Liver (tissue), 9 donors: Measurements from ENCODE around the gene WBP1. TPM values are rescaled to one million over a fixed set of nuclear protein-coding genes. Genes with fewer than 3 reads are reported as not detected.

Experiments used
- DNase-seq: peaks from one replicate; pipeline ENCODE4 v3.0.0-alpha.2; 2017; ENCODE audit warnings: low spot score
- H3K27ac ChIP-seq, 2 donors: one replicate each; pipeline ENCODE4 v1.7.0; 2013; ENCODE audit warnings: inconsistent platforms in 2 of 2, low read length in 2 of 2, control low read depth in 1 of 2, low read depth in 1 of 2, mild to moderate bottlenecking in 1 of 2
- H3K27me3 ChIP-seq, 4 donors: one replicate each; pipeline versions ENCODE4 v1.6.1 to v1.7.0; 2013; ENCODE audit warnings: low read length in 3 of 4, inconsistent platforms in 1 of 4, mild to moderate bottlenecking in 1 of 4, moderate library complexity in 1 of 4; ENCODE audit not compliant: control insufficient read depth in 4 of 4, insufficient read depth in 4 of 4
- H3K36me3 ChIP-seq, 4 donors: one replicate each; pipeline versions ENCODE4 v1.6.1 to v1.7.0; 2013; ENCODE audit warnings: low read length in 3 of 4, mild to moderate bottlenecking in 3 of 4, low read depth in 1 of 4, moderate library complexity in 1 of 4; ENCODE audit not compliant: control insufficient read depth in 4 of 4, insufficient read depth in 3 of 4
- H3K4me1 ChIP-seq, 4 donors: one replicate each; pipeline versions ENCODE4 v1.6.1 to v1.7.0; 2013; ENCODE audit warnings: low read length in 3 of 4, mild to moderate bottlenecking in 3 of 4, moderate library complexity in 1 of 4; ENCODE audit not compliant: control insufficient read depth in 4 of 4, insufficient read depth in 4 of 4
- H3K4me3 ChIP-seq, 3 donors: one replicate each; pipeline versions ENCODE4 v1.6.1 to v1.7.0; 2013; ENCODE audit warnings: low read length in 3 of 3, control low read depth in 1 of 3, low read depth in 1 of 3, mild to moderate bottlenecking in 1 of 3
- H3K9ac ChIP-seq, 2 donors: one replicate each; pipeline ENCODE4 v1.7.0; 2013; ENCODE audit warnings: low read length in 2 of 2, mild to moderate bottlenecking in 2 of 2, moderate library complexity in 2 of 2, control low read depth in 1 of 2, low read depth in 1 of 2
- H3K9me3 ChIP-seq, 4 donors: one replicate each; pipeline versions ENCODE4 v1.6.1 to v1.7.0; 2013; ENCODE audit warnings: low read length in 3 of 4; ENCODE audit not compliant: control insufficient read depth in 4 of 4
- EGR1 ChIP-seq, 2 donors: IDR thresholded peaks; 2 replicates each; pipeline ENCODE4 v1.6.1; 2016 to 2018; ENCODE audit warnings: antibody characterized with exemption in 2 of 2, low read depth in 2 of 2
- FOXA1 ChIP-seq: IDR thresholded peaks from 2 replicates; pipeline ENCODE4 v1.6.1; 2016; ENCODE audit warnings: antibody characterized with exemption
- FOXA2 ChIP-seq: IDR thresholded peaks from 2 replicates; pipeline ENCODE4 v1.6.1; 2016; ENCODE audit warnings: antibody characterized with exemption
- GABPA ChIP-seq, 2 donors: IDR thresholded peaks in 1 of 2; conservative IDR thresholded peaks in 1 of 2; 2 replicates each; pipeline ENCODE4 v1.6.1; 2016; ENCODE audit warnings: antibody characterized with exemption in 2 of 2, mild to moderate bottlenecking in 1 of 2, moderate library complexity in 1 of 2
- HNF4A ChIP-seq, 2 donors: conservative IDR thresholded peaks; 2 replicates each; pipeline ENCODE4 v1.6.1; 2016; ENCODE audit warnings: antibody characterized with exemption in 2 of 2, mild to moderate bottlenecking in 2 of 2
- JUND ChIP-seq, 2 donors: IDR thresholded peaks; 2 replicates each; pipeline ENCODE4 v1.6.1; 2016; ENCODE audit warnings: antibody characterized with exemption in 2 of 2
- NR2F2 ChIP-seq: IDR thresholded peaks from 2 replicates; pipeline ENCODE4 v1.6.1; 2016; ENCODE audit warnings: antibody characterized with exemption
- RAD21 ChIP-seq, 2 donors: IDR thresholded peaks; 2 replicates each; pipeline ENCODE4 v1.6.1; 2016; ENCODE audit warnings: antibody characterized with exemption in 2 of 2, mild to moderate bottlenecking in 2 of 2
- RXRA ChIP-seq, 2 donors: IDR thresholded peaks; 2 replicates each; pipeline ENCODE4 v1.6.1; 2017 to 2018; ENCODE audit warnings: antibody characterized with exemption in 2 of 2, mild to moderate bottlenecking in 1 of 2
- SP1 ChIP-seq: IDR thresholded peaks from 2 replicates; pipeline ENCODE4 v1.6.1; 2018; ENCODE audit warnings: antibody characterized with exemption, mild to moderate bottlenecking
- YY1 ChIP-seq: IDR thresholded peaks from 2 replicates; pipeline ENCODE4 v1.6.1; 2016; ENCODE audit warnings: antibody characterized with exemption, mild to moderate bottlenecking
- WGBS: extraction: QIAGEN DNeasy Blood & Tissue Kit; methylation state at CpG from one replicate; pipeline ENCODE4 v1.1.7; 2013; 5-methylcytosine and 5-hydroxymethylcytosine counted together
- polyA plus RNA-seq, 2 donors: library from polyadenylated mRNA; stranded (reverse) in 1 of 2; unstranded in 1 of 2; fragments of 200-250 nt in 1 of 2; fragments of >200 nt in 1 of 2; fragmentation: Nextera tagmentation in 1 of 2; extraction: Ambion mirVana in 1 of 2; gene quantifications; one replicate each; pipeline versions ENCODE4 v1.2.1 to v1.2.3, GENCODE V29; 2013 to 2015
- total RNA-seq, 2 donors: library from RNA; depleted of rRNA; stranded (reverse); fragments of >200 nt; gene quantifications; one replicate each; pipeline ENCODE4 v1.2.3, GENCODE V29; 2014
- TF ChIP-seq, protein P1 (sequence below): IDR thresholded peaks from 2 replicates; pipeline ENCODE4 v1.6.1; 2016; ENCODE audit warnings: antibody characterized with exemption, mild to moderate bottlenecking
- TF ChIP-seq, protein P2 (sequence below): fragments of 150-350 bp; IDR thresholded peaks from 2 replicates; pipeline ENCODE4 v1.5.1; 2017; ENCODE audit warnings: improper control_type of control experiment, low read depth, low read length; ENCODE audit not compliant: missing input control
- TF ChIP-seq, protein P3 (sequence below): IDR thresholded peaks from 2 replicates; pipeline ENCODE4 v1.6.1; 2016; ENCODE audit warnings: antibody characterized with exemption
- TF ChIP-seq, protein P4 (sequence below): IDR thresholded peaks from 2 replicates; pipeline ENCODE4 v1.6.1; 2016; ENCODE audit warnings: antibody characterized with exemption
- TF ChIP-seq, protein P5 (sequence below): IDR thresholded peaks from 2 replicates; pipeline ENCODE4 v1.6.1; 2016; ENCODE audit warnings: antibody characterized with exemption
- donor health status: healthy.
- donor health status: healthy.
- donor health status: healthy.
- donor health status: healthy.
- donor health status: healthy.

Gene WBP1
- total and polyA plus RNA-seq, 4 donors: 19.2 to 45.0 (median 24.9) TPM

DNA sequence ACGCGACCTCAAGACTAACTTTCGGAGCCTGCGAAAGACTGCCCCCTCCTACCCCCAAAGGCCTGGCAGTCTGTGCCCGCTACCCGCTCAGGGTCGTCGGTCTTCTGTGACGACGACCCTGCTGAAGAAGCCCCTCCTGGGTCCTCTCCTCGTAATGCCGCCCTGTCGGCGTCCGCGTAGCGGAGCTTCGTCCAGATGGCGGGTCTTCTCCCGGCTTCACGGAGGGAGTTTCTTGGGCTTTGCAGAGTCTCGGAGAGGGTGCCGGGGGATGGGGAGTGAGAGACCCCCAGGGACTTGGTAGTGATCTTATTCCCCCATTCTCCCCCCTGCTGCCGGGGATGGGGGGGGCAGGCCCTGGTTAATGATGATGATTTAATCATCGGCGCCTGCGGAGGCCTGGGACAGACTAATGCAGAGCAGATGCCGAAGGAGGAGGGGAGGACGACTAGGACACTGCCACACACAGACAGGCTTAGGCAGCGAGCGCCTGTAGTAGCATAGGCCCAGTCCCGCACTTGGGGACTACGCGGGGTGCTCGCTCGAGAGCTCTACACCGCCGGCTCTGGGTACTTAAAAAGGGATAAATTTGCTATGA lies 49.8 kb downstream of the WBP1 start:
- peak overlapping the region; percentile 70 to 92 (median 90) for H3K4me3 ChIP-seq
- peaks cover 11 to 47% (median 34%) of the 10 kb centered on the region in 4 donors for H3K4me1 ChIP-seq
- TF ChIP-seq, protein P1, sequence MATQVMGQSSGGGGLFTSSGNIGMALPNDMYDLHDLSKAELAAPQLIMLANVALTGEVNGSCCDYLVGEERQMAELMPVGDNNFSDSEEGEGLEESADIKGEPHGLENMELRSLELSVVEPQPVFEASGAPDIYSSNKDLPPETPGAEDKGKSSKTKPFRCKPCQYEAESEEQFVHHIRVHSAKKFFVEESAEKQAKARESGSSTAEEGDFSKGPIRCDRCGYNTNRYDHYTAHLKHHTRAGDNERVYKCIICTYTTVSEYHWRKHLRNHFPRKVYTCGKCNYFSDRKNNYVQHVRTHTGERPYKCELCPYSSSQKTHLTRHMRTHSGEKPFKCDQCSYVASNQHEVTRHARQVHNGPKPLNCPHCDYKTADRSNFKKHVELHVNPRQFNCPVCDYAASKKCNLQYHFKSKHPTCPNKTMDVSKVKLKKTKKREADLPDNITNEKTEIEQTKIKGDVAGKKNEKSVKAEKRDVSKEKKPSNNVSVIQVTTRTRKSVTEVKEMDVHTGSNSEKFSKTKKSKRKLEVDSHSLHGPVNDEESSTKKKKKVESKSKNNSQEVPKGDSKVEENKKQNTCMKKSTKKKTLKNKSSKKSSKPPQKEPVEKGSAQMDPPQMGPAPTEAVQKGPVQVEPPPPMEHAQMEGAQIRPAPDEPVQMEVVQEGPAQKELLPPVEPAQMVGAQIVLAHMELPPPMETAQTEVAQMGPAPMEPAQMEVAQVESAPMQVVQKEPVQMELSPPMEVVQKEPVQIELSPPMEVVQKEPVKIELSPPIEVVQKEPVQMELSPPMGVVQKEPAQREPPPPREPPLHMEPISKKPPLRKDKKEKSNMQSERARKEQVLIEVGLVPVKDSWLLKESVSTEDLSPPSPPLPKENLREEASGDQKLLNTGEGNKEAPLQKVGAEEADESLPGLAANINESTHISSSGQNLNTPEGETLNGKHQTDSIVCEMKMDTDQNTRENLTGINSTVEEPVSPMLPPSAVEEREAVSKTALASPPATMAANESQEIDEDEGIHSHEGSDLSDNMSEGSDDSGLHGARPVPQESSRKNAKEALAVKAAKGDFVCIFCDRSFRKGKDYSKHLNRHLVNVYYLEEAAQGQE: no peak
- TF ChIP-seq, protein P2, sequence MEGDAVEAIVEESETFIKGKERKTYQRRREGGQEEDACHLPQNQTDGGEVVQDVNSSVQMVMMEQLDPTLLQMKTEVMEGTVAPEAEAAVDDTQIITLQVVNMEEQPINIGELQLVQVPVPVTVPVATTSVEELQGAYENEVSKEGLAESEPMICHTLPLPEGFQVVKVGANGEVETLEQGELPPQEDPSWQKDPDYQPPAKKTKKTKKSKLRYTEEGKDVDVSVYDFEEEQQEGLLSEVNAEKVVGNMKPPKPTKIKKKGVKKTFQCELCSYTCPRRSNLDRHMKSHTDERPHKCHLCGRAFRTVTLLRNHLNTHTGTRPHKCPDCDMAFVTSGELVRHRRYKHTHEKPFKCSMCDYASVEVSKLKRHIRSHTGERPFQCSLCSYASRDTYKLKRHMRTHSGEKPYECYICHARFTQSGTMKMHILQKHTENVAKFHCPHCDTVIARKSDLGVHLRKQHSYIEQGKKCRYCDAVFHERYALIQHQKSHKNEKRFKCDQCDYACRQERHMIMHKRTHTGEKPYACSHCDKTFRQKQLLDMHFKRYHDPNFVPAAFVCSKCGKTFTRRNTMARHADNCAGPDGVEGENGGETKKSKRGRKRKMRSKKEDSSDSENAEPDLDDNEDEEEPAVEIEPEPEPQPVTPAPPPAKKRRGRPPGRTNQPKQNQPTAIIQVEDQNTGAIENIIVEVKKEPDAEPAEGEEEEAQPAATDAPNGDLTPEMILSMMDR: no peak
- TF ChIP-seq SP1: no peak
- TF ChIP-seq HNF4A (conservative IDR thresholded peaks at IDR 0.05): no peak
- TF ChIP-seq RAD21 (IDR thresholded peaks at IDR 0.05): no peak
- TF ChIP-seq JUND (IDR thresholded peaks at IDR 0.05): no peak
- no peak for TF ChIP-seq YY1
- no peak for TF ChIP-seq NR2F2
- TF ChIP-seq FOXA2: no peak
- TF ChIP-seq GABPA (IDR thresholded peaks at IDR 0.05 in 1 of 2, conservative IDR thresholded peaks at IDR 0.05 in 1 of 2): no peak
- TF ChIP-seq, protein P3, sequence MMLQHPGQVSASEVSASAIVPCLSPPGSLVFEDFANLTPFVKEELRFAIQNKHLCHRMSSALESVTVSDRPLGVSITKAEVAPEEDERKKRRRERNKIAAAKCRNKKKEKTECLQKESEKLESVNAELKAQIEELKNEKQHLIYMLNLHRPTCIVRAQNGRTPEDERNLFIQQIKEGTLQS: no peak
- TF ChIP-seq RXRA (IDR thresholded peaks at IDR 0.05): no peak
- TF ChIP-seq, protein P4, sequence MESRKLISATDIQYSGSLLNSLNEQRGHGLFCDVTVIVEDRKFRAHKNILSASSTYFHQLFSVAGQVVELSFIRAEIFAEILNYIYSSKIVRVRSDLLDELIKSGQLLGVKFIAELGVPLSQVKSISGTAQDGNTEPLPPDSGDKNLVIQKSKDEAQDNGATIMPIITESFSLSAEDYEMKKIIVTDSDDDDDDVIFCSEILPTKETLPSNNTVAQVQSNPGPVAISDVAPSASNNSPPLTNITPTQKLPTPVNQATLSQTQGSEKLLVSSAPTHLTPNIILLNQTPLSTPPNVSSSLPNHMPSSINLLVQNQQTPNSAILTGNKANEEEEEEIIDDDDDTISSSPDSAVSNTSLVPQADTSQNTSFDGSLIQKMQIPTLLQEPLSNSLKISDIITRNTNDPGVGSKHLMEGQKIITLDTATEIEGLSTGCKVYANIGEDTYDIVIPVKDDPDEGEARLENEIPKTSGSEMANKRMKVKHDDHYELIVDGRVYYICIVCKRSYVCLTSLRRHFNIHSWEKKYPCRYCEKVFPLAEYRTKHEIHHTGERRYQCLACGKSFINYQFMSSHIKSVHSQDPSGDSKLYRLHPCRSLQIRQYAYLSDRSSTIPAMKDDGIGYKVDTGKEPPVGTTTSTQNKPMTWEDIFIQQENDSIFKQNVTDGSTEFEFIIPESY: no peak
- TF ChIP-seq FOXA1: no peak
- TF ChIP-seq EGR1 (IDR thresholded peaks at IDR 0.05; ENCODE audit: low read depth in 2 of 2): no peak
- TF ChIP-seq, protein P5, sequence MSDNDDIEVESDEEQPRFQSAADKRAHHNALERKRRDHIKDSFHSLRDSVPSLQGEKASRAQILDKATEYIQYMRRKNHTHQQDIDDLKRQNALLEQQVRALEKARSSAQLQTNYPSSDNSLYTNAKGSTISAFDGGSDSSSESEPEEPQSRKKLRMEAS: no peak
- H3K36me3 ChIP-seq: peaks cover 0 to 6% (median 4%) of the 10 kb centered on the region in 4 donors
- peak overlapping the region; percentile 99 for H3K27ac ChIP-seq
- no peak for DNase-seq
- H3K9ac ChIP-seq: peak overlapping the region; percentile 53 to 91
- 17% methylated on average over 38 of the region's 38 CpGs for WGBS
- H3K9me3 ChIP-seq: no peaks in the 10 kb centered on the region
- H3K27me3 ChIP-seq: peaks cover 0 to 16% (median 2%) of the 10 kb centered on the region in 4 donors
